NCI-H1930 (cell line): ENCODE data around the gene IFT25.
A peak's percentile ranks its signal among the peaks of the same experiment; 100 is the strongest.

Experiments
- DNase-seq, 2 experiments: peaks; one replicate each; lab custom pipeline; 2025; lab: John Stamatoyannopoulos, UW

The IFT25 gene

DNA sequence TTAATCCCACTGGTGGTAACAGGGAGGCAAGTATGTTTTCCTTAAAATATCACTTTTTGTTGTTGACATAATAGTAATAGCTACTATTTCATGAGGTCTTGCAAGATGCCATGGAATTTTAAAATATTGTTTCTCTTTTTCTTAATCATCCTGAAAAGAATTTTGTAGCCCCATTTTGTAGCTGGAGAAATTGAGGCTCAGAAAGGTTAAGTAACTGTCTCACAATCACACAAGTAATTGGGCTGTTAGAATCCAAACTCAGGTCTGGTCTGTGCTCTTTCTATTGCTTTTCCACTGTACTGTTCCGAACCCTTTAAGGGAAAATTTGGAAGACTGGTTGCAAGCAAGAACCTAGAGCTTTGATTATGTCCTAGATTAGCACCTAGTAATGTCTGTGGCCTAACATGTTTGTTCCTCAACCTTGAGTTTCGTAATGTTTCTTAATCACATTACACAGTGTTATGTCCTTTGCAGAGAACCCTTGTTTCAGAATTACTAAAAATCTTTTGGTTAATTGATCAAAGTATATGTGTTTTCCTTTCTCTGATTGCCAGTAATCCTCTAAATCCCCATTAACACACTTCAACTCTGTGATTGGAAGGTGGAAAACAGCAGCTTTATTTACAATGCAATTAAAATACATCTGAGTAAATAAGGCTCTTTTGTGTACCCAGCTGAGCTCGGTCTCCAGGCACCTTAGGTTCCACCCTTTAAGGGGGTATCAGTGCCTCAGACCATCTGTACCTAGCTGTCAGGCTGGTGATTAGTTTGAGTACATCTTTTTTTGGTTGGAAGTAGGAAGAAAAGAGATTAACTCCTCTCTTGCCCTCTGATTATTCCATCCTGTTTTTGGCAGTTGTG, 11.0 kb upstream of the IFT25 start:
- peak; percentile 40 to 55 for DNase-seq

DNA sequence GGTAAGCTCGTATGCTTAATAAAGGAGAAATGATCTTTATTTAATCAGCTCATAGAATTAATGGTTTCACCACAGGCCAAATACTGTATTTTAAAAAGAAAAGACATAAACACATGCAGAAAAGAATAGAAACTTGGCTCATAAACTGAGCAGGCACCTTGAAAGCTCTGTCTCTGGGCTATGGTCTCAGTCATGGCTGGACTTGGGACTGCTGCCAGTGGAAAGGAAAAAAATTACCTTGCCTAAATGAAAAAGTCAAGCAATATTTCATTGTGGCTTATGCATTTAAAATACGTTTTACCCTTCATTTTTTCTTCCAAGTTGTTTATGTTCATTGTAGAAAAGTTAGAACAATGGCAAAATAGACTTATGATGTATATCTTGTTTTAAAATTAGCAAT, 8.6 kb upstream of the IFT25 start:
- no peak for DNase-seq

DNA sequence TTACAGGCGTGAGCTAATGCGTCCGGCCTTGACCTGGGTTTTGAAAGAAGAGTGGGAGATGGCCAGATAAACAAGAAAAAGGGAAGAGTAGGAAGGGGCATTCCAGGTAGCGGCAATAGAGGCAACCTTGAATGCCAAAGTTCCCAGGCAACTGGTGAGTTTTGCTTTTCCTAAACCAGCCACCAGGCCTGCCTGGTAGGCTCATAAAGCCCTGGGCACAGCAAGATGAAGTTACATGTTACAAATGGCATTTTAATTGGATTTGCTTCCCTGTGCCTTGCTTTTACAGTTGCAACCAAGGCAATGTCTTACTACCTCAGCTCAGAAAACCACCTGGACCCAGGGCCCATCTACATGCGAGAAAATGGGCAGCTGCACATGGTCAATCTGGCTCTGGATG, 6.2 kb upstream of the IFT25 start:
- no peak for DNase-seq

DNA sequence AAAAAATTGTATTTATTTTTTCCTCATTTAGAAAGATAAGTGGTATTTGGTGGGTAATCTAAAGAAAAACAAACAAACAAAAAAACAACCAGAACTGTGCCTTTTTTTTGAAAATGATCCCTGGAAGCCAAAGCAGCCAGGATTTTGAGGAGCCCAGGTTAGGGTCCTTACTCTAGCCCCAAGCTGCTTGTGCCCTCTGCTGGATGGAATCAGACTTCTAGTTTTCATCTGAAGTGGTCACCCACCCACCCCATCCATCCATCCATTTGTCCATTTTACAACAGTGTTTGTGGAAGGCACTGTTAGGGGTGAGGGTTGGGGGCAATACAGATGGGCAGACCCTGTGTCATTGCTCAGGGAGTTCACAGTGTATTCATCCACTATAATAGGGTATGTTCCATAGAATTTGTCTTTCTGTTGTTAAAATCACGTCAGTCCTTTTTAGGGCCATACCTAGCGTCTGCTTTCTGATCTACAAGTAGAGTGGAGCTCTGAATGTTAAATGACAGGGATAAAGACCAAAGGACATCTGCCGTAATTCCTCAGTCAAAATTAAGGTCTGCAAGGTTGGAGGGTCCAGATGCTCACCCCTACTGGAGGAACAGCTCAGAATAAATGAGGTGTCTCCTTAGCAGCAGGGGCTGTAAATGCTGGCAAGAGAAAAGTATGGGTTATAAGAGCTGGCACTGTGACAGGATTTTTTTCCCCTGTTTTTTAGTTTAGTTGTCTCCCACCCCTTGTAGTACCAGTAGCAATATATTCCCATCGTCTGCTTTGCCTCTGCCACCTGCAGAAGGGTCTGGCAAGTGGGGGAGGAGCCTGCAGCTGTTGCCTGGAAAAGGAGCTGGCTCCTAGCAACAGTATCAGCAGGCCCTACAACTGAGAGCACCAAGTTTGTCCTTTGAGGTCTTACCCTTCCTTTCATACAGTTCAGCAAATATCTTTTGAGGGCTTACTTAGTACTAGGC, 3.8 kb upstream of the IFT25 start:
- DNase-seq, result peak in 1 of 2 experiments; percentile 18

DNA sequence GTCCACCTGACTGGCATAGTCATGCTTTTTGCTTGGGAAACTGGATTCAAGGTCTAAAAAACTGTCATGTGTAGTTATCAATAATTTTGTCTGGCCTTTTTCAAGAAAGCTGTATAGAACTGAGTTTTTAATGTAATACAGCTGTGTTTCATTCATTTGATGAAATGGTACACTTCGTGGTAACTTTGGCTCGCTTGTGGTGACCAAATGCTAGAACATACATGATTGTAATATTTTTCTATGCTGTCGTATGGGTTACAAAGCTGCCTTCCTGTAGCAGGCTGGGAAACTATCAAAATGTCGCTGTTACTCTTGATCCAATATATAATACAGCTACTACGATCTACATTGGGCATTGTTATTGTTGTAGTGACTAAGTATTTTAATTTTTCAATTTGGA, 2.8 kb upstream of the IFT25 start:
- DNase-seq, result no peak

DNA sequence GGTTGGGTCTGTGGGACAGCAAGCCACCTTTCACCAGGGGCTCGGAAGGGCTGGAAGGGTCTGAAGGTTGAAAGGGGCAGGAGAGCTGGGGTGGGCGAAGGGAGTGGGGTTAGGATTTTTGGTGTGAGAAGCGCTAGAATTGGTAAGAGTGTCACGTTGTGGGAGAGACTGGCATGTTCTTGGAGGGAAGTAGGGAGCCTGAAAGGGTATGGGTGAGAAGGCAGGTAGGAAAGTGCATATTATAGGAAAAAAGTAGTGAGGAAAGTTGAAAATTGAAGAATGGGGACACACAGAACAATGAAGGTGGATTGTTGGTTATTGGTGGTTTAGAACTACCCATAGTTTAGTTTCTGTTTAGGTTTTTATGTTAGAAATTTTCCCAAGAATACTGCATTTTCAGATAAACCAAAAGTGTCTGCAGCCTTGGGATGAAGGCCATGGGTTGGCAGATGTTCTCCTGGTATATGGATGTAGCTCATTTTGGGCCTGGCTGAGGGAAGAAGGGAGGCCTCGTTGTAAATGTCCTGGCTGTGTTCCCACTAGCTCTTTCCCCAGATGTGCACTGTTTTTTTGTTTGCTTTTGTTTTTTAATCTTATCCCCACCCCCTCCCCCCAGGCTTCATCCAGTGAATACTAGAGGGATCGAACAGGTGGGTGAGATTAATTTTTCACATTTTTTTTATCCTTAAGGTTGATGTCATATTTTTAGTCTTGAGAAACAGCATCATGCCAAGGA, 1.8 kb upstream of the IFT25 start:
- DNase-seq, result no peak

DNA sequence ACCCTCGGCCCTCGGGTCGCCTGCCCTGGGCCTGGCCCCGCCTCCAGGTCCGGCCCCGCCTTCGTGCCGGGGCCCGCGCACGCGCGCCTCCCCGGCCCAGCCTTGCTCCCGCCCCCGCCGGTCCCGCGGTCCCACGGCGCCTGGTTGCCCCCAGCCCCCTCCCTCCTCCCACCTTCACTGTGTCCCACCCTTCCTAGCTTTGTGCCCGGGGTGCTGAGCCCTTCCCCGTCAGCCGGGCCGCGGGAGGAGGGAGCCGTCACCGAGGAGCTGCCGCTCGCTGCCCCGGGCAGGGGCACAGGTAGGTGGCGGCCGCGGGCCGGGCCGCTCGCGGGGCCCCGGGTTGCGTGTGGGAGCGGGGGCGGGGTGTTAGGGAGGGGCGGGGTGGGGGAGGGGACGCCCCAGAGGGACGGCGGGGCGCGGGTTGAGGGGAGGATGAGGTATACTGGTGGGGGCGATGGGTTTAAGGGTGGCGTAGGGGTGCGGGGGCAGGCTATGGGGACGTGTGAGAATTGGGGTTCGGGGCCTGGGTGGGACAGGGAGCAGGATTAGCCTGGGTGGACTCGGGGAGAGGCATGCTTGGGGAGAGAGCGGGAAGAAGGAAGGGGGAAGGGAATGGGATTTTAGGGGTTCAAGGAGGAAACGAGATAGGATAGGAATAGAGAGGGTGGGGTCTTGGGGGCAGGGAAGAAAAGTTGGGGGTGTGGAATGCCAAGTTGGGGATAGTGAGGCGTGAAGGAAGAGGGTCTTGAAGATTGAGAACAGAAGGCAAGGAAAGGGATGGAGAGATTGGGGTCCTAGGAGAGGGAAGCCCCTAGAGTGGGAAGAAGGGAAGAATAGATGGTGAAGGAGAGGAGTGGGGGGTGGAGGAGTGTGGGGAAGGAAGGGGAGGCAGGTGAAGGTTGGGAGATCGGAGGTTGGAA, 1.0 kb upstream of the IFT25 start, which contains the start of gene LRRC42:
TSS of gene LRRC42 (plus strand) at position 99 of the 920 bp plus-strand sequence. CDS start 5,650 bp downstream, outside the sequence.
- DNase-seq, result no peak

DNA sequence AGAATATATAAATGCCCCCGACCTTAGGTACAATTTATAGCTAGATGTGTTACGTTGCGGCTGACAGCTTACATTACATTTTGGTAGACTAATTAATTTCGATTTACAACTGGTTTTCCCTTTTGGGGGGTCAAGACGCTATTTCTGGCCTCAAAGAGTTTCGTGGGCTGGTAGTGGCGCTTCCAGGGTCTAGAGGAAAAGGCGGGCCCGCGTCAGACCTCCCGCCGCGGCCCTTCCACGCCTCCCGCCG, 391 bp downstream of the IFT25 start:
- DNase-seq, result no peak

DNA sequence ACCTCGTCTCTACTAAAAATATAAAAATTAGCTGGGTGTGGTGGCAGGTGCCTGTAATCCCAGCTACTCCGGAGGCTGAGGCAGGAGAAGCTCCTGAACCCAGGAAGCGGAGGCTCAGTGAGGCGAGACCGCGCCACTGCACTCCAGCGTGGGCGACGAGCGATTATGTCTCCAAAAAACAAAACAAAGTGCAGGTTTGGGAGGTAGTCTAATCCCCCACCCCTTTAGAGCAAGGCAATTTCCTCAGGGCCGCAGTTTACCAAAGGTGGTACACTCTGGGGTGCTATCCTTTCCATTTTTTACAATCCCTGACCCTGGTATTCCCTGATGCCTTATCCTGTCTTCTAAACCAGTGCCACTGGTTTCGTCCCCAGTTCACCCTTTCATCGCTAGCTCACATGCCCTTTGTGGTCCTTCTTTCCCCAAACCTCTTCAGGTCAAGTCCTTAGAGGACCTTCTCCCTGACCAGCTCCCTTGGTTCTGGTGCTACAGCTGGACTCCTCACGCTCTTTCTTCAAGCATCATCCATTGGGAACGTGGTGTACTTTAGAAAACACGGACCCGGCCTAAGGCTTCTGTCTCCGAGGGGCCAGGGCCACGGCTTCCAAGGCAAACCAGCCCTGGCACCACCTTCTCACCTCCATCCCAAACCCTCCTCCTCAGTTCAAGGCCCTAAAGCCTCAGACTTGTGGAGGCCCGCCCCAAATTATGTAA, 873 bp downstream of the IFT25 start:
- DNase-seq, result no peak

DNA sequence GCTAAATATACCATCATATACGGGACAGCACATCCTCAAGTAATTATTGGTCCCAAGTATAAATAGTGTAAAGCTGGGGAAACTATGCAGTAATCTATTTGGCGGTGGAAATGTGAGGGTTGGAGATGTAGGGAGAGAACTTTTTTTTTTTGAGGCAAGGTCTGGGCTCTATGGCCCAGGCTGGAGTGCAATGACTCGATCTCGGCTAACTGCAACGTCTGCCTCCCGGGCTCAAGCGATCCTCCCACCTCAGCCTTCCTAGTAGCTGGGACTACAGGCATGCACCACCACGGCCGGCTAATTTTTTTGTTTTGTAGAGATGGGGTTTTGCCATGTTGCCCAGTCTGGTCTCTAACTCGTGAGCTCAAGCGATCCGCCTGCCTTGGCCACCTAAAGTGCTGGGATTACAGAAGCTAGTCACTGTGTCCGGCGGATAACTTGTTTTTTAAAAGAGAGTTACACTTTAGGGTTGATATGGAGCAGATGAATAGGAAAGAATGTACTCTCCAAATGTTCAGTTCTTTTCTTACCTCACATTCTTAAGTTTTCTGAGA, 1.9 kb downstream of the IFT25 start:
- no peak for DNase-seq

DNA sequence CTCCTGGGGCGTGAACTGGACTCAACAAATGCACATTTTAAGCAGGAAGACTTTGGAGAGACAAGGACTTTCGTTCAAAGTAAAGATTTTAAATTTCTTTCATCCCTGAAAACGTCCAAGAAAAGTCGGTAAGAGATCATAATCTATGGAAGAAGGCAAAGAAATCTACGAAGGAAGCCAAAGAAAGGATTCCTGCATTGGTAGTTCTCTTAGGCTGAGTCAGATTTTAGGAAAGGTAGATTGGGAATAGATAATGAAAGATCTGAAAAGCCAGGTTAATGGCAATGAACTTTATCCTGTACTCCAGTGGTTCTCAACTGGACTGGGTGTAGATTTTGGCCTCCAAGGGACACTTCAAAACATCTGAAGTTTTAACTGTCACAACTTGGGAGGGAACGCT, 2.4 kb downstream of the IFT25 start:
- DNase-seq, result no peak

DNA sequence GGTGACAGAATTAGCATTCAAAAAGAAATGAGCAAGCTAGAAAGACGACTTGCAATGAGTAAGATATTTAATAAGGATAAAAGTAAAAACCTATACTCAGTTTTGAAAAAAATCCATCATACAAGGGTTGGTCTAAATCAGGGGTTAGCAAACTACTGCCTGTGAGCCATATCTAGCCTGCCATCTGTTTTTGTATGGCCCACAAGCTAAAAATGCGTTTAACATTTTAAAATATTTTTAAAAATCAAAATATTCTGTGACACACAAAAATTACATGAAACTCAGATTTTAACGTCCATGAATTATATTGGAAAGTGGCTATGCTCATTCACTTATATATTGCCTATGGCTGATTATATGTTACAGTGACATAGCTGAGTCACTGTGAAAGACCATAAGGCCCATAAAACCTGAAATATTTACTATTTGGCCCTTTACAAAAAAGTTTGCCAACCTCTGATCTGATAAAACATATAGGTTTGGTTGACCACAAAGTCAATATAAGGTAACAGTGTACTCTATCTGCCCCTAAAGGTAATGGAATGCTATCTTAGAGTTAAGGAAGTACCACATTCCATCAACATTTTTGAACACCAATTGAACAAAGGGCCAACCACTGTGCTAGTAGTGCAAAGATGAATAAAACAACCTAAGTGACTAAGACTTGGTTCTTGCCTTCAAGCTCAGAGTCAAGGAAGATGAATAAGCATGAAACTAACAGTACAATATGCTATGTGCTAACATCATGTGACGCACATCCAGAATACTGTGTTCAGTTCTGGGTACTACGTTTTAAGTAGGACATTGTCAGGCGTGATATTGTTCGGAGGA, 3.2 kb downstream of the IFT25 start:
- no peak for DNase-seq

DNA sequence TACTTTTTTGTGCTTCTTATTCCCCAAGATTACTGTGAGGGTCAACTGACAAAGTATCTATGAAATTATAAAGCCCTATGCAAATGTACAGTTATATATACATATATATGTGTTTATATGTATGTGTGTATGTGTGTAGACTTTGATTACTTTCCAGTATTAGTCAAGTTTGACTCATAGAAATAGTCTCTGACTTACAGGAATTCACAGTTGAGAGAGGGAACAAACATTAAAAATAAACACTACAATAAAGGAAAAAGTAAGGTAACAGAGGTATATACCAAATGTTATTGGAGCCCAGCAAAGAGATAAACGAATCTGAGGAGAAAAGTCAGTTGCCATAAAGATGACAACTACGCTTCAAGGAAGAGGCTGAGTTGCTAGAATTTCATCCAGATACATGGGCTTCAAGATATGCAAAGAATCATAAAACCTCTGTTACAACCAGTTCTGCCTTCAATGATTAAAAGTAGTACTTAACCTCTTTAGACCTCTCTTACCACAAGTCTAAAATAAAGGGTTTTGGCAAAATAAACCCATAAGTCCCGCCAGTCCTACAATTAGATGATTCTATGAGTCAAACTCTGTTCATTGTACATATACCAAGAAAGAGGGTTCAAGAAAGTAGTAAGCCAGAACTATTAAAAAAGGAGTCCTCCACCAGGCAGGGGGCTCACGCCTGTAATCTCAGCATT, 7.2 kb downstream of the IFT25 start:
- no peak for DNase-seq

DNA sequence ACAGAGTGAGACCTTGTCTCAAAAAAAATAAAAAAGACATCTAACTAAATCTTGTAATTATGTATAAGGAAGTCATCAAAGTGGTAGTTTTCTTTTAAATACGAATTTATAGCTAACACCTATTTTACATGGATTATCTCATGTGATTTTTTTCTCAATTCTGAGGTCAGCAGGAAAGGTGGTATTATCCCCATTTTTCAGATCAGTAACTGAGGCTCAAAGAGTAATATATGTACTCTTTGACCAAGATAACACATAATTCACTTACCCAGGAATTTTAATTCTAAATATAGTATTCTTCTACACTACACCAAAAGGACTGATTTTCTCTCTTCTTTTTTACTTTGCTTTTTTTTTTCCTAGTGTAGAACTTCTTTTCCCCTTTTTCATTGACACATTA, 9.1 kb downstream of the IFT25 start:
- no peak for DNase-seq

DNA sequence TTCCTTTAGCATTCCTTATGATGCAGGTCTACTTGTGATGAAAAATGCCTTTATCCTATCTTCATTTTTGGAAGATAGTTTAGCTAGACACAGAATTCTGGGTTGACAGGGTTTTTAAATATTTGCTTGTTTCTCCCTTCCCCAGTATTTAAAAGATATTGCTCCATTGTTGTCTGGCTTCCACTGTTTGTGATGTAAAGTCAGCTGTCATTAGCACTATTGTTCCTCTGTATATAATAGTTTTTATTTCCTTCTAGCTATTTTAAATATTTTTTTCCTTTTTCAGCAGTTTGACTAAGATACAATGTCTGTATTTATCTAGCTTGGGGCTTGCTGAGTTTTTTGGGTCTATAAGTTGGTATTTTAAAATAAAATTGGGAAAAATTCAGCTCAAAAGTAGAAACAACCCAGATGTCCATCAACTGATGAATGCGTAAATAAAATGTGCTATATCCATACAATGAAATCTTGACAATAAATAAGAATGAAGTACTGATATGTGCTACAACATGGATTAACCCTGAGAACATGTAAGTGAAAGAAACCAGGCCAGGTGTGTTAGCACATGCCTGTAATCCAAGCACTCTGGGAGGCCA, 11.2 kb downstream of the IFT25 start:
- no peak for DNase-seq

DNA sequence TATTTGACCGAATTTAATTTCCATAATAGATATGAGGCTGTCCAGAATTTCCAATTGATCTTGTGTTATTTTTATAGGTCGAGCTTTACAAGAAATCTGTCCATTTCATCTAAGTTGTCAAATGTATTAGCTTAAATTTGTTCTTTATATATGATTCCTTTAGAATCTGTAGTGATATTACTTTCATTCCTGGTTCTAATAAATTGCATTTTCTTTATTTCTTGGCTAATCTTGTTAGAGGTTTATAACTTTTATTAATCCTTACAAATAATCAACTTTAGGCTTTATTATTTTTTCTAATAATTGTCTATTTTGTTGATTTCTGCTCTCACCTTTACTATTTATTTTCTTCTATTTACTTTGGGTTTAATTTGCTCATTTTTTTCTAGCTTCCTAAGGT, 14.0 kb downstream of the IFT25 start:
- DNase-seq, result no peak

DNA sequence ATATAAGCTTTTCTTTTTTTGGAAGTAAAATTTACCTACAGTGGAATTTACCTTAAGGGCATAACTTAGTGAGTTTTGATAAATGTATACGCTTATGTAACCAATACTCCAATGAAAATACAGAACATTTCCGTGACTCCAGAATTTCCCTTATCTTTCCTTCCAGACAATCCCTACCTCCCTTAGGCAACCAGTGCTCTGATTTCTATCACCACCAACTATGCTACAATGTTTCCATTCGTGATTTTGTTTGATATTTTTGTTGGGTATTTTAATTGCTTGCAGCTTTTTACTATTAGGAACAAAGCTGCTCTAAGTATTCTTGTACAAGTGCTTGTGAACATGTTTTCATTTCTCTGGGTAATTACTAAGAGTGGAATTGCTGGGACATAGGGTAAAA, 14.6 kb downstream of the IFT25 start:
- no peak for DNase-seq

DNA sequence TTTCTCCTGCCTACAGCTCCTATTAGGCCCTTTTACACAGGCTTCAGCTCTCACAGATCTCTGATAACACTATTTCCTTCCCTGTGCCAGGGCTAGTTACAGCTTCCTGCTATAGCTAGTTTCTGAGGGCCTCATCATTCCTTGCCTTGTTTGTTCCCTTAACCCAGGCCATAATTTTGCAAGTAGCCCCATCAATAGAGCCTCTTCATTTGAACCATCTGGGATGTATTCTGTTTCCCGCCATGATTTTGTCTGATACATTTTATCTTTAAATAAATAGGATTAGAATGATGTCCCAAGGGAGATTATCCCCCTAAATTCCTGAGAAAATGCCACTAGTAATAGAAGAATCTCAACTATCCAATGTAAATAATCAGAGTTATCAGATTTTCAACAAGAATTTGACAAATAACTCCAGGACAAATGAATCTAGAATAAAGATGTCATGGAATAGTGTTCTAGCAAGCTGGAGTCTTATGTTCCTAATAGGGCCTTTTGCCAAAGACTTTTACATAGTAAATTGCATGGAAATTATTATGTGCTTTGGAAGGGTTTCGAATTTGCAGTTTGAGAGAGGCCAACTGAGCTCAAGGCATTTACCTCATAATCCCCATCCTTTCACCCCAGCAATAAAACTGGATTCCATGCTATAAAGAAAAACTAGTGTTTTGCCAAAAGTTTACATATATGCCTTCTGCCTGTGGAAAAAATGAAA, 16.1 kb downstream of the IFT25 start:
- DNase-seq, result no peak
